GM12878 (cell line): ENCODE results near the gene SLC38A9. TPM values are rescaled to one million over a fixed set of nuclear protein-coding genes. Genes with fewer than 3 reads are reported as not detected.

ENCODE experiments used
- ATAC-seq: fragments of 200-7000 bp; cut with Tn5 transposase; 3 replicates; pipeline ENCODE4 v1.9.1; 2020; ENCODE audit warnings: mild to moderate bottlenecking, moderate library complexity
- BruUV-seq: library from RNA; stranded (reverse); fragments of 400-500 nt; replicated peaks from 2 replicates; lab custom pipeline; 2021; lab: Mats Ljungman, UMichigan
- CTCF ChIA-PET: fragments of 300-600 bp; sonication (Branson Sonifier 250); formaldehyde crosslinking; extraction: SDS; loops from one replicate; lab custom pipeline; 2021; ENCODE audit warnings: inconsistent platforms; lab: Yijun Ruan, JAX
- POLR2A ChIA-PET: fragments of 350-600 bp; formaldehyde crosslinking; extraction: SDS; loops from one replicate; lab custom pipeline; 2021; ENCODE audit warnings: inconsistent platforms; lab: Charles Lee
- RAD21 ChIA-PET: fragments of 300-600 bp; sonication (Branson Sonifier 250); formaldehyde crosslinking; loops from one replicate; lab custom pipeline; 2023; ENCODE audit warnings: antibody characterized with exemption; ENCODE audit not compliant: unreplicated experiment; lab: Charles Lee
- SMC1A ChIA-PET: fragments of 300-600 bp; sonication (Branson Sonifier 250); formaldehyde crosslinking; loops from one replicate; lab custom pipeline; 2023; ENCODE audit not compliant: unreplicated experiment, uncharacterized antibody; lab: Charles Lee
- DNase-seq: peaks from one replicate; pipeline ENCODE4 v3.0.0-alpha.2; 2011; ENCODE audit warnings: low read depth, low spot score
- FAIRE-seq: peaks from 3 replicates; lab custom pipeline; 2011; peaks lifted over from hg19 to GRCh38; lab: Jason Lieb, UNC
- H2AFZ ChIP-seq: 2 replicates; pipeline ENCODE4 v1.6.0; 2011; ENCODE audit warnings: low read depth, low read length, control low read depth; ENCODE audit not compliant: control insufficient read depth
- H3K27ac ChIP-seq: 2 replicates; pipeline ENCODE4 v1.5.1; 2011; ENCODE audit warnings: control low read depth; ENCODE audit not compliant: control insufficient read depth, insufficient read depth
- H3K27me3 ChIP-seq, 2 experiments: replicated peaks in 1 of 2; 2 replicates each; pipeline versions ENCODE4 v1.6.0 to v1.6.1; 2011; ENCODE audit warnings: low read length in 1 of 2; ENCODE audit not compliant: control insufficient read depth in 2 of 2, insufficient read depth in 2 of 2
- H3K36me3 ChIP-seq, 2 experiments: 2 replicates each; pipeline ENCODE4 v1.5.1; 2011; ENCODE audit warnings: low read length in 1 of 2; ENCODE audit not compliant: control insufficient read depth in 2 of 2, insufficient read depth in 2 of 2
- H3K4me1 ChIP-seq: 2 replicates; pipeline ENCODE4 v1.6.1; 2011; ENCODE audit warnings: mild to moderate bottlenecking, low read length, moderate library complexity, mixed read lengths; ENCODE audit not compliant: control insufficient read depth, insufficient read depth
- H3K4me2 ChIP-seq: 2 replicates; pipeline ENCODE4 v1.6.0; 2011; ENCODE audit warnings: control low read depth; ENCODE audit not compliant: control insufficient read depth, insufficient read depth
- H3K4me3 ChIP-seq: fragments of 200-600 bp; sonication (generic); 2 replicates; pipeline ENCODE4 v1.5.1; 2016
- H3K79me2 ChIP-seq: 2 replicates; pipeline ENCODE4 v1.6.0; 2011; ENCODE audit warnings: low read length; ENCODE audit not compliant: control insufficient read depth, insufficient read depth
- H3K9ac ChIP-seq: 2 replicates; pipeline ENCODE4 v1.8.0; 2011; ENCODE audit warnings: low read length, control low read depth, mixed read lengths; ENCODE audit not compliant: control insufficient read depth, insufficient read depth
- H3K9me3 ChIP-seq: replicated peaks from 3 replicates; pipeline ENCODE4 v1.5.1; 2011; ENCODE audit warnings: mild to moderate bottlenecking, low read length; ENCODE audit not compliant: control insufficient read depth, insufficient read depth
- H4K20me1 ChIP-seq: 2 replicates; pipeline ENCODE4 v1.6.0; 2011; ENCODE audit not compliant: control insufficient read depth, insufficient read depth
- BMI1 ChIP-seq: fragments of 450-650 bp; IDR thresholded peaks from 2 replicates; pipeline ENCODE4 v1.6.1; 2016; ENCODE audit warnings: mild to moderate bottlenecking, moderate library complexity, borderline replicate concordance
- CEBPB ChIP-seq, 2 experiments: fragments of 150-350 bp in 1 of 2; IDR thresholded peaks; 2 replicates each; pipeline ENCODE4 v1.6.1; 2012 to 2014; ENCODE audit warnings: low read depth in 2 of 2, low read length in 2 of 2, borderline replicate concordance in 1 of 2, inconsistent platforms in 1 of 2
- ETV6 ChIP-seq, 2 experiments: fragments of 450-650 bp in 1 of 2; IDR thresholded peaks in 1 of 2; conservative IDR thresholded peaks in 1 of 2; 2 replicates each; pipeline ENCODE4 v1.6.1; 2014; ENCODE audit warnings: antibody characterized with exemption in 1 of 2, borderline replicate concordance in 1 of 2, low read depth in 1 of 2, mild to moderate bottlenecking in 1 of 2, moderate library complexity in 1 of 2
- GATAD2B ChIP-seq: fragments of 450-650 bp; conservative IDR thresholded peaks from 2 replicates; pipeline ENCODE4 v1.6.1; 2017; ENCODE audit warnings: low read depth, mild to moderate bottlenecking, moderate library complexity
- HDAC2 ChIP-seq: fragments of 200-600 bp; sonication (generic); IDR thresholded peaks from 2 replicates; pipeline ENCODE4 v1.6.1; 2017
- MEF2B ChIP-seq: fragments of 450-650 bp; IDR thresholded peaks from 2 replicates; pipeline ENCODE4 v1.6.1; 2018; ENCODE audit warnings: mild to moderate bottlenecking, moderate library complexity; ENCODE audit not compliant: partially characterized antibody, poor library complexity, severe bottlenecking
- MTA3 ChIP-seq: IDR thresholded peaks from 2 replicates; pipeline ENCODE4 v1.6.1; 2012; ENCODE audit warnings: low read length, inconsistent platforms, borderline replicate concordance
- POLR2A ChIP-seq: IDR thresholded peaks from 2 replicates; pipeline ENCODE4 v1.6.1; 2011; ENCODE audit warnings: low read depth, mild to moderate bottlenecking, low read length
- POLR2AphosphoS2 ChIP-seq: IDR thresholded peaks from 2 replicates; pipeline ENCODE4 v1.6.1; 2011; ENCODE audit warnings: low read depth, mild to moderate bottlenecking, low read length, improper control_type of control experiment, moderate library complexity
- RB1 ChIP-seq: fragments of 450-650 bp; formaldehyde crosslinking; IDR thresholded peaks from 2 replicates; pipeline ENCODE4 v1.6.1; 2017; ENCODE audit warnings: mild to moderate bottlenecking, borderline replicate concordance
- RUNX3 ChIP-seq: IDR thresholded peaks from 2 replicates; pipeline ENCODE4 v1.6.1; 2012; ENCODE audit warnings: low read length, inconsistent platforms
- SRF ChIP-seq, 2 experiments: IDR thresholded peaks; 2 replicates each; pipeline ENCODE4 v1.6.1; 2011; ENCODE audit warnings: low read depth in 2 of 2, low read length in 2 of 2, mild to moderate bottlenecking in 1 of 2, moderate library complexity in 1 of 2
- SUPT20H ChIP-seq: IDR thresholded peaks from 2 replicates; pipeline ENCODE4 v1.6.1; 2011; ENCODE audit warnings: low read depth, mild to moderate bottlenecking, low read length, moderate library complexity, borderline replicate concordance; ENCODE audit not compliant: control insufficient read depth
- SUZ12 ChIP-seq: fragments of 200-600 bp; sonication (generic); IDR thresholded peaks from one replicate; pipeline ENCODE4 v1.6.1; 2018; ENCODE audit warnings: antibody characterized with exemption, mild to moderate bottlenecking; ENCODE audit not compliant: unreplicated experiment
- TARDBP ChIP-seq: IDR thresholded peaks from 2 replicates; pipeline ENCODE4 v1.6.1; 2016; ENCODE audit warnings: borderline replicate concordance
- WGBS: methylation state at CpG from one replicate; pipeline ENCODE4 v1.1.6; 2016; ENCODE audit warnings: low lambda C conversion rate; ENCODE audit not compliant: insufficient replicate concordance, insufficient coverage; ENCODE audit errors: missing lambda C conversion rate; 5-methylcytosine and 5-hydroxymethylcytosine counted together
- in situ Hi-C: fragments of 300-500 bp; cut with MboI; formaldehyde crosslinking; loops from 9 replicates; pipeline ENCODE4 v1.14.3; 2018; ENCODE audit warnings: mixed read lengths
- intact Hi-C: fragments of 100-400 bp; cut with micrococcal nuclease; formaldehyde crosslinking; loops from one replicate; pipeline ENCODE4 v1.14.2; 2022; ENCODE audit not compliant: unreplicated experiment
- polyA plus RNA-seq, 11 experiments: library from polyadenylated mRNA; depleted of rRNA in 4 of 11; unstranded in 6 of 11; stranded (reverse) in 5 of 11; fragments of >200 nt; fragmentation: Nextera tagmentation in 4 of 11; fragmentation: Illumina TruSeq in 1 of 11; extraction: Ambion mirVana in 4 of 11; extraction: Trizol in 1 of 11; gene quantifications; 1 replicate in 1 of 11; 2 replicates in 10 of 11; pipeline versions ENCODE4 v1.2.1 to v1.2.3, GENCODE V29; 2011 to 2016; ENCODE audit warnings: inconsistent platforms in 2 of 11, missing spikeins in 2 of 11, low read depth in 1 of 11
- total RNA-seq, 4 experiments: library from RNA; depleted of rRNA in 3 of 4; stranded (reverse); fragments of >200 nt in 3 of 4; fragmentation: Illumina TruSeq in 1 of 4; extraction: Trizol in 1 of 4; gene quantifications; 2 replicates each; pipeline versions ENCODE4 v1.2.1 to v1.2.3, GENCODE V29; 2013 to 2021
- TF ChIP-seq, protein P1 (sequence below): fragments of 450-650 bp; IDR thresholded peaks from 2 replicates; pipeline ENCODE4 v1.6.1; 2017; ENCODE audit warnings: mild to moderate bottlenecking, low read depth, inconsistent platforms; ENCODE audit not compliant: poor library complexity, severe bottlenecking

The SLC38A9 gene
- total and polyA plus RNA-seq, 10 of the 15 experiments (the other 5 are each of a cell fraction or from before 2014, with no cell fraction given) = 8.5 to 35.1 (median 23.0) TPM

DNA sequence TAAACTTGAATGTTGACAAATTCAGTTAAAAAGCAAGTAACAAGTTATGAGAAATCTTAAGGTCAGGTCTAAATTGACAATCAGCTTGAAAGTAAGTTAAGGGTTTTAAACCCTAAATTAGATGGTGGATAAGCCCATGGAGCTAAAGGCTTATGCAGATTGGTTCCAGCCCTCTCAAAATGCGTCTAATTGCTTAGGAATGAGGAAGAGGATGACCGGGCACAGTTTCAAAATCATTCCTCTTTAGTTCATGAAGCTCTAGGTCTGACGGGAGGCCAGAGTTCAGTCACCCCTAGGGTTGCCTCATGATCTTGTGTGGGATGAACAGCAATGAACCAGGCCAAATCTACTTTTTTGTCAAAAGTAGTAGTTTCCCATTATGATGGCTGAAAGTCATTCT lies 75.4 kb downstream of the SLC38A9 start:
- Histone ChIP-seq H2AFZ (no peak overlapping the region), H3K27ac (no peak overlapping the region), H4K20me1 (no peaks in the 10 kb centered on the region)
- intact Hi-C loops = no loop called here
- no peak for TF ChIP-seq TARDBP
- TF ChIP-seq, all 136 proteins: peak for 0
- ChIA-PET POLR2A (interaction anchor here (0.5 kb wide), 1 partner anchor 20 kb away, joined by 3 read pairs; no protein-coding TSS in a partner anchor), SMC1A (interaction anchor here (0.7 to 1.8 kb wide), 6 partner anchors 10 to 105 kb away, joined by 3 to 6 read pairs (median 4); no protein-coding TSS in a partner anchor), RAD21 (no interaction called here), CTCF (interaction anchor here (0.6 to 1.3 kb wide), 2 partner anchors 30 to 55 kb away, joined by 3 to 4 read pairs; no protein-coding TSS in a partner anchor)
- peaks cover 8% of the 10 kb centered on the region; the same call in 1 of the 2 replicates for H3K4me1 ChIP-seq
- H3K9me3 ChIP-seq = no peaks in the 10 kb centered on the region
- no peak overlapping the region for H3K4me3 ChIP-seq
- H3K79me2 ChIP-seq = no peaks in the 10 kb centered on the region
- H3K27me3 ChIP-seq = no peaks in the 10 kb centered on the region
- DNase-seq (no peak), FAIRE-seq (no peak), ATAC-seq (no peak)
- no peak overlapping the region for H3K4me2 ChIP-seq
- peaks cover 0 to 4% of the 10 kb centered on the region in 2 experiments; a peak in 1 of 4 replicates for H3K36me3 ChIP-seq
- no peak overlapping the region for H3K9ac ChIP-seq
- no TSS peak for BruUV-seq
- 20% methylated on average over 3 of the region's 3 CpGs for WGBS
- in situ Hi-C loops = no loop called here

DNA sequence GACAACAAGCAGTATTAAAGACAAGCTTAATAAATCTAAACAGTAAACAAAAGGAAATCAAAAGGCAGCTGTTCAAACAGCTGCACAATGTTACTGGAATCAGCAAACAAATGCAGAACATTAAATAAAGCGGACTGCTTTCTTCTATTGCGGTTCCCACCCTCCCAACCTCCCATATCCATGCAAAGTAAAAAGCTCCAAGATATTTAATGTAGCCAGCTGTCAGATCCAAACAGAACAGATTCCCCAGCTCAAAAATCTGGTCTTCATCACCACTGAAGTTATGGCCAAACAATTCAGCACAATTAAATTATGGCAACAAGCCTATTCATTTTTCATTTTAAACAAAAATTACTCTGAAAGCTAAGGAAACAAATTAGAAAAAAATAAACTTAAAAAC lies 75.9 kb downstream of the SLC38A9 start:
- ChIA-PET CTCF (interaction anchor here (1.3 kb wide), 1 partner anchor 56 kb away, joined by 4 read pairs; no protein-coding TSS in a partner anchor), POLR2A (interaction anchor here (0.5 kb wide), 2 partner anchors 21 to 338 kb away, joined by 3 read pairs; no protein-coding TSS in a partner anchor), RAD21 (no interaction called here), SMC1A (interaction anchor here (0.8 to 1.8 kb wide), 4 partner anchors 11 to 27 kb away, joined by 3 to 6 read pairs (median 4); no protein-coding TSS in a partner anchor)
- Histone ChIP-seq H3K4me2 (no peak overlapping the region), H3K9ac (no peak overlapping the region), H3K4me3 (no peak overlapping the region), H3K79me2 (no peaks in the 10 kb centered on the region), H4K20me1 (no peaks in the 10 kb centered on the region), H3K9me3 (no peaks in the 10 kb centered on the region), H3K4me1 (peaks cover 8% of the 10 kb centered on the region; the same call in 1 of the 2 replicates), H2AFZ (no peak overlapping the region), H3K36me3 (peaks cover 0 to 4% of the 10 kb centered on the region in 2 experiments; a peak in 1 of 4 replicates), H3K27ac (no peak overlapping the region), H3K27me3 (no peaks in the 10 kb centered on the region)
- ATAC-seq (no peak), DNase-seq (no peak), FAIRE-seq (no peak)
- intact Hi-C loops (no loop called here), in situ Hi-C loops (no loop called here)
- WGBS = 100% methylated on average over 2 of the region's 2 CpGs
- no TSS peak for BruUV-seq
- TF ChIP-seq SUPT20H = no peak
- no peak for TF ChIP-seq RUNX3
- no peak for TF ChIP-seq HDAC2
- no peak for TF ChIP-seq POLR2AphosphoS2
- no peak for TF ChIP-seq MTA3
- no peak for TF ChIP-seq CEBPB (IDR thresholded peaks at IDR 0.05; ENCODE audit: borderline replicate concordance in 1 of 2, low read depth in 2 of 2, low read length in 2 of 2)
- TF ChIP-seq SUZ12 = no peak
- TF ChIP-seq RB1 = no peak
- no peak for TF ChIP-seq POLR2A
- no peak for TF ChIP-seq GATAD2B
- TF ChIP-seq MEF2B = no peak
- no peak for TF ChIP-seq BMI1
- TF ChIP-seq, protein P1, sequence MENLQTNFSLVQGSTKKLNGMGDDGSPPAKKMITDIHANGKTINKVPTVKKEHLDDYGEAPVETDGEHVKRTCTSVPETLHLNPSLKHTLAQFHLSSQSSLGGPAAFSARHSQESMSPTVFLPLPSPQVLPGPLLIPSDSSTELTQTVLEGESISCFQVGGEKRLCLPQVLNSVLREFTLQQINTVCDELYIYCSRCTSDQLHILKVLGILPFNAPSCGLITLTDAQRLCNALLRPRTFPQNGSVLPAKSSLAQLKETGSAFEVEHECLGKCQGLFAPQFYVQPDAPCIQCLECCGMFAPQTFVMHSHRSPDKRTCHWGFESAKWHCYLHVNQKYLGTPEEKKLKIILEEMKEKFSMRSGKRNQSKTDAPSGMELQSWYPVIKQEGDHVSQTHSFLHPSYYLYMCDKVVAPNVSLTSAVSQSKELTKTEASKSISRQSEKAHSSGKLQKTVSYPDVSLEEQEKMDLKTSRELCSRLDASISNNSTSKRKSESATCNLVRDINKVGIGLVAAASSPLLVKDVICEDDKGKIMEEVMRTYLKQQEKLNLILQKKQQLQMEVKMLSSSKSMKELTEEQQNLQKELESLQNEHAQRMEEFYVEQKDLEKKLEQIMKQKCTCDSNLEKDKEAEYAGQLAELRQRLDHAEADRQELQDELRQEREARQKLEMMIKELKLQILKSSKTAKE = no peak
- no peak for TF ChIP-seq SRF (IDR thresholded peaks at IDR 0.05; ENCODE audit: low read depth in 2 of 2, low read length in 2 of 2)
- no peak for TF ChIP-seq ETV6 (conservative IDR thresholded peaks at IDR 0.05 in 1 of 2, IDR thresholded peaks at IDR 0.05 in 1 of 2; ENCODE audit: borderline replicate concordance in 1 of 2, low read depth in 1 of 2)
